Measurements from ENCODE around the gene PPP4R2.

Gene PPP4R2

DNA sequence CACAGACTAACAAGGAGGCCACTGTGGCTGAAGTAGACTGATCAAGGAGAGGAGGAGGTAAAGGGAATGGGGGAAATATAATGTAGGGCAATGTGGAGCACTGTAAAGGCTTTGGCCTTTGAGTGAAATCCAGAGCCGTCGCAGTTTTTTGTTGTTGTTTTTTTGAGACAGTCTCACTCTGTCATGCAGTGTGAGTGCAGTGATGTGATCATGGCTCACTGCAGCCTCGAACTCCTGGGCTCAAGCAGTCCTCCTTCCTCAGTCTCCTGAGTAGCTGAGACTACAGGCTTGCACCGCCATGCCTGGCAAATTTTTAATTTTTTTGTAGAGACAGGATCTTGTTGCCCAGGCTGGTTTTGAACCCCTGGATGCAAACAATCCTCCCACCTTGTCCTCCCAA, 32.2 kb downstream of the PPP4R2 start:
- no peaks in the 10 kb centered on the region for H3K9me3 ChIP-seq (ENCODE audit: control insufficient read depth in 1 of 2, low read length in 2 of 2)
- no peak overlapping the region for H3K4me3 ChIP-seq (ENCODE audit: low read depth in 1 of 2, low read length in 2 of 2)
- H3K27me3 ChIP-seq (ENCODE audit: low read depth, low read length) = no peaks in the 10 kb centered on the region
- no peak overlapping the region for H3K27ac ChIP-seq (ENCODE audit: low read length)
- peaks cover 7 to 26% of the 10 kb centered on the region in 2 donors for H3K4me1 ChIP-seq (ENCODE audit: control insufficient read depth in 1 of 2, insufficient read depth in 2 of 2, low read length in 2 of 2)
- no peaks in the 10 kb centered on the region for H3K36me3 ChIP-seq (ENCODE audit: control insufficient read depth in 1 of 2, insufficient read depth in 2 of 2, low read length in 2 of 2)

DNA sequence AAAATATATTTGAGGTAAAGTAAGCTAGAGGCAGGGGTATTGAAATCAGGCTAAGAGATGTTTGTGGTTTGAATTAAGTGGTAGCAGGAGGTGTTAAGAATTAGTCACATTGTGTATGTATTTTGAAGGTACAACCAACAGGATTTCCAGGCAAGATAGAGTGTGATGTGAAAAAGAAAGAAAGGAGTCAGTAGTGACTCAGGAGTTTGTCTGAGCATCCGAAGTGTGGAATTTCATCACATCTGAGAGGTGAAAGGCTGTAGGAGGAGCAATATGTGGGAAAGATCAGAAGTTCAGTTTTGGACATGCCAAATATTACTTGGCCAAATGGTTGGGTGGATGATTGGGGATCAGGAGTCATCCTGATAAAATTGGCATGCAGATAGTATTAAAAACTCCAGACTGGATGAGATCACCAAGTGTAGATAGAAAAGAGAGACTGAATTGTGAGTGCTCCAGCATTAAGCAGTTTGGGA, 32.7 kb downstream of the PPP4R2 start:
- Histone ChIP-seq H3K4me1 (ENCODE audit: control insufficient read depth in 1 of 2, insufficient read depth in 2 of 2, low read length in 2 of 2) (peaks cover 7 to 24% of the 10 kb centered on the region in 2 donors), H3K4me3 (ENCODE audit: low read depth in 1 of 2, low read length in 2 of 2) (no peak overlapping the region), H3K9me3 (ENCODE audit: control insufficient read depth in 1 of 2, low read length in 2 of 2) (no peaks in the 10 kb centered on the region), H3K36me3 (ENCODE audit: control insufficient read depth in 1 of 2, insufficient read depth in 2 of 2, low read length in 2 of 2) (no peaks in the 10 kb centered on the region), H3K27me3 (ENCODE audit: low read depth, low read length) (no peaks in the 10 kb centered on the region), H3K27ac (ENCODE audit: low read length) (no peak overlapping the region)

DNA sequence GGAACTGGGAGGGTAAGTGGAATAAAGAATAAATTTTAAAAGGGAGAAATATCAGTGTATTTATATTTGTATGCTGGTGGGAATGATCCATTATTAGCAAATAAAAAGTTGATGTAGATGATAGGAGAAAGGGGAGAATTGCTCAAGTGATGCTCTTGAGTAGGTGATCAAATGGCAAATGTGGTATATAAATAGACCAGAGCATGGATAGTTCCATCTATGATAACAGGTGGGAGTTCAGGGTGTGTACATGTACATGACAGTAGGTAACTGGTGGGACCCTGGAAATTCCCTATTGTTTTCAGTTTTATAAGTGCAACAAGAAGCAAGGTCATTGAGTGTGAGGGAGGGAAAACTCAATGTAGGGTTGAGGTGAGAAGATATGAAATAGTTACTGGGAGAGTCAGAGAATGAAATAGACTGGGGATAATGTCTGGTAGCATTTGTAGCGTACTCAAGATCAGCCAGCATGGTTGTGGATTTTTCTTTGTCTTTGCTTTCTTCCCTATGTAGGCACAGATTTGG, 33.5 kb downstream of the PPP4R2 start:
- Histone ChIP-seq H3K36me3 (ENCODE audit: control insufficient read depth in 1 of 2, insufficient read depth in 2 of 2, low read length in 2 of 2) (no peaks in the 10 kb centered on the region), H3K27me3 (ENCODE audit: low read depth, low read length) (no peaks in the 10 kb centered on the region), H3K27ac (ENCODE audit: low read length) (no peak overlapping the region), H3K4me1 (ENCODE audit: control insufficient read depth in 1 of 2, insufficient read depth in 2 of 2, low read length in 2 of 2) (peaks cover 7 to 17% of the 10 kb centered on the region in 2 donors), H3K4me3 (ENCODE audit: low read depth in 1 of 2, low read length in 2 of 2) (no peak overlapping the region), H3K9me3 (ENCODE audit: control insufficient read depth in 1 of 2, low read length in 2 of 2) (no peaks in the 10 kb centered on the region)

DNA sequence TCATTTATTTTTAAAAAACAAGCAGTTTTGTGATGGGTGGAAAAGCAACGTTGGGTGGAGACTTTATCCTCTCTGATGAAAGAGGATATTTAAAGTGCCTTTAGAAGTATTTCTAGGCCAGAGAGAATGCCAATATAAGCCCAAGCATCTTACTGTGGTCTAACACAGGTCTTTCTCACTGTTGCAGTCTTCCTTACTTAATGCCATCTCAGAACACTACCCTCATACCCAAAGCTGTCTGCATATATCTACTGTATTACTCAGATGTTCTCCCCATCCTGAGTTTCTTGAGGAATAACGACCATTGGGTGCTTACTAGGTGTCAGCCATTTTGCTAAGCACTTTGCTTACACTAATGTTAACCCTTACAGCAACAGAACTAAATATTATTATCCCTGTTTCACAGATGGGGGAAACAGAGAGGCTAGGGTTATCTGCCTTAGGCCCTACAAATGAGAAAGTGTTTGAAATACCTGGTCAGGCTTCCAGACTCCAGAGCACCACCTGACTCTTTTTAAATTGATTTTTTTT, 35.0 kb downstream of the PPP4R2 start:
- H3K4me1 ChIP-seq (ENCODE audit: control insufficient read depth in 1 of 2, insufficient read depth in 2 of 2, low read length in 2 of 2) = peaks cover 0 to 19% of the 10 kb centered on the region in 2 donors
- H3K27ac ChIP-seq (ENCODE audit: low read length) = no peak overlapping the region

DNA sequence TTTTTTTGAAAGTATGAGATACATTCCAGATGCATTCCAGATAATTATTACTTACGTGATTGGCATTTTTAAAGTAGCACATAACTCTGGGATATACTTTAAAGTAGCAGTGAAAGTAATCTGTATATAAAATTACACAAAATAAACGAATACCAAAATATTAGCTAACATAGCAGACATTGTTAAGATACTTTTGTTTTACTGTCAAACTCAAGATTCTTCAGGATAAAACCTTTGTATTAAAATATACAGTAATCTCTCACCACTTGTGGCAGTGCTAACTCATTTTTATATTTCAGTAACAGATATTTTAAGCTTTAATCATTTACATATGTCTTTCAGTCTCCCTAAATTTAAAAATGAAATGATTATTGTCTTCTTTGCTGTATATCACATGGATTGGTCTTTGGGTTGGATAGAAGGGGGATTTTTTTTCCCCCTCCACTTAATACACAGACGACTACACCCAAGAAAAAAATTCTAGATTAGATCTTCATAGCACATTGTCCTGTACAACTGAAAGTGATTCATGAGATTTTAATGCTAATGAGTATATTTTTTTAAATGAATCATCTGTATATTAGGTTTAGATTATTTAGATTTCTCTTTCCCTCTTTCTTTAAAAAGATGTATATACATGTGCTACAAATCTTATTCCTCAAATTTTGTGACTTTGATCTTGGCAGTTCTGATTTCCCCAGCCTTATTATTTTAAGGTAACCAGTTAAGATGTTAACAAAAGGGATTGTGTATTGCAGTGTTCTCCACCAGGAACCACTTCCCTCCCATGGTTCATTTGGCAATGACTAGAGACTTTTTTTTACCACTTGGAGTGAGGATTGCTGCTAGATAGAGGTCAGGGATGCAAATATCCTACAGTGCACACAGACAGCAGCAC, 40.3 kb downstream of the PPP4R2 start:
- Histone ChIP-seq H3K27ac (ENCODE audit: low read length) (no peak overlapping the region), H3K36me3 (ENCODE audit: control insufficient read depth in 1 of 2, insufficient read depth in 2 of 2, low read length in 2 of 2) (no peaks in the 10 kb centered on the region), H3K4me3 (ENCODE audit: low read depth in 1 of 2, low read length in 2 of 2) (no peak overlapping the region), H3K9me3 (ENCODE audit: control insufficient read depth in 1 of 2, low read length in 2 of 2) (no peaks in the 10 kb centered on the region), H3K4me1 (ENCODE audit: control insufficient read depth in 1 of 2, insufficient read depth in 2 of 2, low read length in 2 of 2) (peaks cover 5 to 37% of the 10 kb centered on the region in 2 donors), H3K27me3 (ENCODE audit: low read depth, low read length) (no peaks in the 10 kb centered on the region)

More for the DNA sequence above, 35.0 kb downstream of the PPP4R2 start:
- Histone ChIP-seq H3K27me3 (ENCODE audit: low read depth, low read length) (no peaks in the 10 kb centered on the region), H3K9me3 (ENCODE audit: control insufficient read depth in 1 of 2, low read length in 2 of 2) (no peaks in the 10 kb centered on the region), H3K36me3 (ENCODE audit: control insufficient read depth in 1 of 2, insufficient read depth in 2 of 2, low read length in 2 of 2) (no peaks in the 10 kb centered on the region), H3K4me3 (ENCODE audit: low read depth in 1 of 2, low read length in 2 of 2) (no peak overlapping the region)

DNA sequence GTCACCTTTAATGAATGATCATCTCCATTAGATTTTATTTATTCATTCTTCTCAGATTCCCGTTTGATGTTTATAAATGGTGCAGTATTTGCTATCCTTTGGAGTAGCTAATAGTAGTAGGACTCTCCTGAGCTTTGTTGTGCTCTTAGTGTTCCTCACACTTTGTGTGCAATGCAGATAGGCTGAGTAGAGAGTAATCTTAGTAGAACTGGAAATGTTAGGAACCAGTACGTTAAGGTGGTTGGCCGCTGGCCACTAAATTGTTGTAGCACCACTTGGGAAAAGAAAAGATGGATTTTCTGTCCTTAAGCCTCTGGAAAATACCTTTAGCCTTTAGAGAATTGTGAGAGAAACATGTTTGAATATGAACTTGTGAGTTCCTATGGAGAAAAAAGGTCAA, 44.9 kb downstream of the PPP4R2 start:
- no peak overlapping the region for H3K4me3 ChIP-seq (ENCODE audit: low read depth in 1 of 2, low read length in 2 of 2)
- peaks cover 6 to 58% of the 10 kb centered on the region in 2 donors for H3K4me1 ChIP-seq (ENCODE audit: control insufficient read depth in 1 of 2, insufficient read depth in 2 of 2, low read length in 2 of 2)
- no peak overlapping the region for H3K27ac ChIP-seq (ENCODE audit: low read length)
- no peaks in the 10 kb centered on the region for H3K27me3 ChIP-seq (ENCODE audit: low read depth, low read length)
- no peaks in the 10 kb centered on the region for H3K9me3 ChIP-seq (ENCODE audit: control insufficient read depth in 1 of 2, low read length in 2 of 2)
- no peaks in the 10 kb centered on the region for H3K36me3 ChIP-seq (ENCODE audit: control insufficient read depth in 1 of 2, insufficient read depth in 2 of 2, low read length in 2 of 2)

DNA sequence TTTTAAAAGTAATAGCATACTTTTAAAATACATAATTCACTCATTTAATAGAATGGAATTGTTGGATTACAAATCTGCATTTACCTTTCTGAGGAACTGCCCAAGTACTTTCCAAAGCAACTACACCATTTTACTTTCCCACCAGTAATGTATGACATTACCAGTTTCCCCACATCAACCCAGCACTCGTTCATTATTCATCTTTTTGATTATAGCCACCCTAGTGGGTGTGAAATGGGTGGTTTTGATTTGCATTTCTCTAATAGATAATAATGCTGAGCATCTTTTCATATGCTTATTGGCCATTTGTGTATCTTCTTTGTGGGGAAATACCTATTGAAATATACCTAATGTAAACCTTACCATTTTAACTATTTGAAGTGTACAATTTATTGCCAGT, 46.8 kb downstream of the PPP4R2 start:
- Histone ChIP-seq H3K4me3 (ENCODE audit: low read depth in 1 of 2, low read length in 2 of 2) (no peak overlapping the region), H3K27me3 (ENCODE audit: low read depth, low read length) (no peaks in the 10 kb centered on the region), H3K27ac (ENCODE audit: low read length) (no peak overlapping the region), H3K4me1 (ENCODE audit: control insufficient read depth in 1 of 2, insufficient read depth in 2 of 2, low read length in 2 of 2) (peaks cover 6 to 53% of the 10 kb centered on the region in 2 donors), H3K9me3 (ENCODE audit: control insufficient read depth in 1 of 2, low read length in 2 of 2) (no peaks in the 10 kb centered on the region), H3K36me3 (ENCODE audit: control insufficient read depth in 1 of 2, insufficient read depth in 2 of 2, low read length in 2 of 2) (peaks cover 0 to 5% of the 10 kb centered on the region in 2 donors)

DNA sequence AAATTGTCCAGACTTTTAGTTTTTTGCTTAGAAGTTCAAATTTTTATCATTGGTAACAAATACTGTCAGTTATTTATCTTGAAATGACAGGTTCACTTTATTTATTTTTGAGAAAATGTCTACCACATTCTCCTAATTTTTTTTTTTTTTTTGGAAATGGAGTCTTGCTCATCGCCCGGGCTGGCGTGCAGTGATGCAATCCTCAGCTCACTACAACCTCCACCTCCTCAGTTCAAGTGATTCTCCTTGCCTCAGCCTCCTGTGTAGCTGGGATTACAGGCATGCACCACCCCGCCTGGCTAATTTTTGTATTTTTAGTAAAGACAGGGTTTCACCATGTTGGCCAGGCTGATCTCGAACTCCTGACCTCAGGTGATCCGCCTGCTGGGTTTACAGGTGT, 48.8 kb downstream of the PPP4R2 start:
- peaks cover 6 to 52% of the 10 kb centered on the region in 2 donors for H3K4me1 ChIP-seq (ENCODE audit: control insufficient read depth in 1 of 2, insufficient read depth in 2 of 2, low read length in 2 of 2)
- peaks cover 0 to 5% of the 10 kb centered on the region in 2 donors for H3K36me3 ChIP-seq (ENCODE audit: control insufficient read depth in 1 of 2, insufficient read depth in 2 of 2, low read length in 2 of 2)
- H3K4me3 ChIP-seq (ENCODE audit: low read depth in 1 of 2, low read length in 2 of 2) = no peak overlapping the region
- H3K27me3 ChIP-seq (ENCODE audit: low read depth, low read length) = no peaks in the 10 kb centered on the region
- no peaks in the 10 kb centered on the region for H3K9me3 ChIP-seq (ENCODE audit: control insufficient read depth in 1 of 2, low read length in 2 of 2)
- H3K27ac ChIP-seq (ENCODE audit: low read length) = no peak overlapping the region

DNA sequence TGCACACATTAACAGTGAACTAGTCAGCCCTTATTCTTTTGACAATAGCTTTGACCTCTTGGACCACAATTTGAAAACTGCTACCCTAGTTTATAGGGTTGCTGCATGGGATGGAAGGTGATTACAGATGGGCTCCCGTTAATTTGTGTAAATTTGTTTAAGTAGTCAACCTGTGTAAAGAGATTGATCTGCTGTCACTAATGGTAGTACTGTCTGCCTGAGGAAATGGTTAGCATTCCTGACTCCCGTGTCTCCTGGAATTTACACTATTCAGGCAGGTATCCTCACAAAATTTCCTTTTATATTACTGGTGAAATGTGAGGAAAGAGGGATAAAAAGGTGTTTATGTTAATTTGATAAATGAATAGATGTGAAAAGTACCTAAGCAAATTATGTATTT, 49.6 kb downstream of the PPP4R2 start:
- Histone ChIP-seq H3K27me3 (ENCODE audit: low read depth, low read length) (no peaks in the 10 kb centered on the region), H3K36me3 (ENCODE audit: control insufficient read depth in 1 of 2, insufficient read depth in 2 of 2, low read length in 2 of 2) (peaks cover 0 to 5% of the 10 kb centered on the region in 2 donors), H3K4me1 (ENCODE audit: control insufficient read depth in 1 of 2, insufficient read depth in 2 of 2, low read length in 2 of 2) (peaks cover 6 to 44% of the 10 kb centered on the region in 2 donors), H3K27ac (ENCODE audit: low read length) (no peak overlapping the region), H3K4me3 (ENCODE audit: low read depth in 1 of 2, low read length in 2 of 2) (no peak overlapping the region), H3K9me3 (ENCODE audit: control insufficient read depth in 1 of 2, low read length in 2 of 2) (no peaks in the 10 kb centered on the region)

DNA sequence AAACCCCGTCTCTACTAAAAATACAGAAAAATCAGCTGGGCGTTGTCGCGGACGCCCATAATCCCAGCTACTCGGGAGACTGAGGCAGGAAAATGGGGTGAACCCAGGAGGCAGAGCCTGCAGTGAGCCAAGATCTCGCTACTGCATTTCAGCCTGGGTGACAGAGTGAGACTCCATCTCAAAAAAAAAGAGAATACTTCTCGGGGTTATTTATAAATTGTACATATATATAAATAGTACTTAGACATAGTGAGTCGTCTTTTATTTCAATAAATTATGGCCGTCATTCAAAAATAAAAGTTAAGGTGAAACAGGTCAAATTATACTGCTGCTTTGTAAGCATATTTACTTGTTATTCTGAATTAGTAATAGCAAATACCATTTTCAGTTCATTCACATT, 52.7 kb downstream of the PPP4R2 start:
- H3K4me3 ChIP-seq (ENCODE audit: low read depth in 1 of 2, low read length in 2 of 2) = no peak overlapping the region
- peaks cover 0 to 5% of the 10 kb centered on the region in 2 donors for H3K36me3 ChIP-seq (ENCODE audit: control insufficient read depth in 1 of 2, insufficient read depth in 2 of 2, low read length in 2 of 2)
- no peaks in the 10 kb centered on the region for H3K9me3 ChIP-seq (ENCODE audit: control insufficient read depth in 1 of 2, low read length in 2 of 2)
- no peaks in the 10 kb centered on the region for H3K27me3 ChIP-seq (ENCODE audit: low read depth, low read length)
- H3K27ac ChIP-seq (ENCODE audit: low read length) = no peak overlapping the region
- H3K4me1 ChIP-seq (ENCODE audit: control insufficient read depth in 1 of 2, insufficient read depth in 2 of 2, low read length in 2 of 2) = peaks cover 0 to 35% of the 10 kb centered on the region in 2 donors

DNA sequence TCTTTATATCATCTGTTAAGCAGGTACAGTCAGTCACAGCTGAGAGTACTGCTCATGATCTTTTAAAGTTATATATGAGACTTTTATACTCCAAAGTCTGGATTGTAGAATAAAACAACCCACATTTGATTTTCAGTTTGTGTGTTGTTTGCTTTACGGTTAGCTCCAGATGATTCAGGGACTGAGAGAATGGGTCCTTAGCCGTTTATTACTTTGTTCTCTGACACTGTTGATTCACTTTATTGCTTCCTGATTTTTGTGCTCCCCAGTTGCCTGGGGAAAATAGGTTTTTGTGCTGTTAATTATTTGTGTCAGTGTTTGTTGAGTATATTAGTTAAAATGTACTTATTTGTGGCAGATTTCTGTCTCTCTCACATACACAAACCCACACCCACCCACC, 56.2 kb downstream of the PPP4R2 start:
- no peaks in the 10 kb centered on the region for H3K9me3 ChIP-seq (ENCODE audit: control insufficient read depth in 1 of 2, low read length in 2 of 2)
- peaks cover 0 to 5% of the 10 kb centered on the region in 2 donors for H3K36me3 ChIP-seq (ENCODE audit: control insufficient read depth in 1 of 2, insufficient read depth in 2 of 2, low read length in 2 of 2)
- H3K4me3 ChIP-seq (ENCODE audit: low read depth in 1 of 2, low read length in 2 of 2) = no peak overlapping the region
- H3K27me3 ChIP-seq (ENCODE audit: low read depth, low read length) = no peaks in the 10 kb centered on the region
- H3K27ac ChIP-seq (ENCODE audit: low read length) = no peak overlapping the region
- H3K4me1 ChIP-seq (ENCODE audit: control insufficient read depth in 1 of 2, insufficient read depth in 2 of 2, low read length in 2 of 2) = peaks cover 7 to 12% of the 10 kb centered on the region in 2 donors
